H1 (cell line): ENCODE measurements around the gene INAVA. TPM values are rescaled to one million over a fixed set of nuclear protein-coding genes. Genes with fewer than 3 reads are reported as not detected.

Experiments
- CTCF ChIP-seq, 3 experiments: IDR thresholded peaks; 1 replicate in 2 of 3; 2 replicates in 1 of 3; pipeline versions ENCODE4 v1.5.1 to v1.6.1; 2011; ENCODE audit warnings: low read length in 3 of 3, mild to moderate bottlenecking in 3 of 3, inconsistent platforms in 2 of 3, low read depth in 1 of 3, moderate library complexity in 1 of 3; ENCODE audit not compliant: insufficient read depth in 1 of 3; ENCODE audit errors: control extremely low read depth in 1 of 3
- PHF8 ChIP-seq: fragments of 200-600 bp; sonication (generic); conservative IDR thresholded peaks from 2 replicates; pipeline ENCODE4 v1.7.1; 2012; ENCODE audit warnings: low read depth, mild to moderate bottlenecking, inconsistent platforms, low read length, moderate library complexity
- RXRA ChIP-seq: IDR thresholded peaks from 2 replicates; pipeline ENCODE4 v1.6.1; 2011; ENCODE audit warnings: low read depth, mild to moderate bottlenecking, low read length, moderate library complexity; ENCODE audit not compliant: insufficient read depth
- polyA plus RNA-seq, 7 experiments: library from polyadenylated mRNA; depleted of rRNA in 3 of 7; stranded (reverse) in 5 of 7; unstranded in 2 of 7; fragments of >200 nt in 5 of 7; fragments of 200-250 nt in 2 of 7; gene quantifications; 1 replicate in 5 of 7; 2 replicates in 1 of 7; 4 replicates in 1 of 7; pipeline versions ENCODE4 v1.2.1 to v1.2.3, GENCODE V29; 2011 to 2013; ENCODE audit warnings: missing spikeins in 2 of 7, mixed read lengths in 2 of 7
- total RNA-seq: library from RNA; stranded (reverse); fragmentation: NEBNext Ultra II Directional; extraction: Animal tissue kit (Norgen Biotek cat#: 25700); gene quantifications from 2 replicates; pipeline ENCODE4 v1.2.1, GENCODE V29; 2021

INAVA gene
- total and polyA plus RNA-seq, 2 of the 8 experiments (the other 6 are each of a cell fraction or from before 2014, with no cell fraction given) = 46.8 to 49.3 TPM

- TF ChIP-seq PHF8 = no peak
- no peak for TF ChIP-seq CTCF (IDR thresholded peaks at IDR 0.05; ENCODE audit: control extremely low read depth in 1 of 3, insufficient read depth in 1 of 3, low read depth in 1 of 3, low read length in 3 of 3)
- no peak for TF ChIP-seq RXRA
Observed at GRCh38 chr1:200895443-200895789, 716 bp downstream of the INAVA start (continued).
